CD4-positive, alpha-beta T cell (primary cell): ENCODE results near the gene DENND4A. TPM values are rescaled to one million over a fixed set of nuclear protein-coding genes. Genes with fewer than 3 reads are reported as not detected.
A peak's percentile ranks its signal among the peaks of the same experiment; 100 is the strongest.

Source experiments
- ATAC-seq: fragments of 200-7000 bp; cut with Tn5 transposase; one replicate; pipeline ENCODE4 v1.10.0; 2022; ENCODE audit warnings: mild to moderate bottlenecking; ENCODE audit not compliant: poor library complexity
- CTCF ChIA-PET: fragments of 350-600 bp; sonication (Branson Sonifier 250); formaldehyde crosslinking; loops from one replicate; lab custom pipeline; 2021; ENCODE audit warnings: antibody characterized with exemption, inconsistent platforms; lab: Charles Lee
- POLR2A ChIA-PET: fragments of 350-600 bp; sonication (Branson Sonifier 250); formaldehyde crosslinking; loops from one replicate; lab custom pipeline; 2021; ENCODE audit warnings: antibody characterized with exemption, inconsistent platforms; lab: Charles Lee
- DNase-seq, 14 experiments: peaks; one replicate each; pipeline ENCODE4 v3.0.0-alpha.2; 2013 to 2020; ENCODE audit warnings: mixed read lengths in 2 of 14
- H3K27ac ChIP-seq, 2 donors: one replicate each; pipeline versions ENCODE4 v1.5.1 to v1.7.0; 2013; ENCODE audit warnings: low read length in 2 of 2, low read depth in 1 of 2, mild to moderate bottlenecking in 1 of 2
- H3K27me3 ChIP-seq, 2 experiments: 1 replicate in 1 of 2; 2 replicates in 1 of 2; pipeline versions ENCODE4 v1.6.1 to v1.7.0; 2013; ENCODE audit warnings: low read length in 2 of 2, control low read depth in 1 of 2, mild to moderate bottlenecking in 1 of 2, moderate library complexity in 1 of 2; ENCODE audit not compliant: insufficient read depth in 2 of 2, control insufficient read depth in 1 of 2
- H3K36me3 ChIP-seq: one replicate; pipeline ENCODE4 v1.6.1; 2013; ENCODE audit warnings: low read length, control low read depth; ENCODE audit not compliant: insufficient read depth
- H3K4me1 ChIP-seq: one replicate; pipeline ENCODE4 v1.6.1; 2013; ENCODE audit warnings: low read length, control low read depth; ENCODE audit not compliant: insufficient read depth
- H3K4me3 ChIP-seq: one replicate; pipeline ENCODE4 v1.5.1; 2013; ENCODE audit warnings: mild to moderate bottlenecking, low read length, moderate library complexity
- H3K9me3 ChIP-seq, 2 experiments: 1 replicate in 1 of 2; 2 replicates in 1 of 2; pipeline versions ENCODE4 v1.6.1 to v1.7.0; 2013; ENCODE audit warnings: low read length in 2 of 2, mild to moderate bottlenecking in 2 of 2, control low read depth in 1 of 2, moderate library complexity in 1 of 2; ENCODE audit not compliant: control insufficient read depth in 1 of 2, insufficient read depth in 1 of 2
- H3K27ac Mint-ChIP-seq: one replicate; pipeline ENCODE4 v1.8.0; 2020; ENCODE audit warnings: mixed read lengths
- H3K27me3 Mint-ChIP-seq: one replicate; pipeline ENCODE4 v1.8.0; 2021; ENCODE audit warnings: mixed read lengths
- H3K36me3 Mint-ChIP-seq: one replicate; pipeline ENCODE4 v1.8.0; 2021; ENCODE audit warnings: low read depth, mixed read lengths
- H3K4me1 Mint-ChIP-seq: one replicate; pipeline ENCODE4 v1.8.0; 2021; ENCODE audit warnings: low read depth, mixed read lengths
- H3K4me3 Mint-ChIP-seq: one replicate; pipeline ENCODE4 v1.8.0; 2020; ENCODE audit warnings: mild to moderate bottlenecking, mixed read lengths
- H3K9me3 Mint-ChIP-seq: one replicate; pipeline ENCODE4 v1.8.0; 2020; ENCODE audit warnings: mixed read lengths
- CTCF ChIP-seq: fragments of 200-600 bp; IDR thresholded peaks from one replicate; pipeline ENCODE4 v1.8.0; 2022; ENCODE audit warnings: antibody characterized with exemption, mild to moderate bottlenecking
- intact Hi-C, 2 experiments: fragments of 100-400 bp; cut with DNase I in 1 of 2; cut with micrococcal nuclease in 1 of 2; formaldehyde crosslinking; loops; one replicate each; pipeline versions ENCODE4 v1.15.1 to v1.9.0; 2023 to 2025; cut with DNase I, micrococcal nuclease
- microRNA-seq: library from miRNA; unstranded; fragments of <30 nt; microRNA quantifications from one replicate; pipeline ENCODE4 v1.2.0, GENCODE V29; 2021; ENCODE audit warnings: borderline microRNAs expressed, borderline replicate concordance
- total RNA-seq, 174 experiments: library from RNA in 2 of 174; stranded (reverse) in 2 of 174; gene quantifications; one replicate each; pipeline ENCODE4 v1.2.3 and lab custom pipeline; 2021 to 2026

The DENND4A gene
- total RNA-seq, 2 experiments from 2014 or later: 64.1 to 69.6 TPM

GRCh38 chr15:65610871-65611718 is 181.0 kb downstream of the DENND4A start, which contains the start of gene INTS14:
TSS of gene INTS14 (minus strand) at chr15:65611131. CDS start at chr15:65607380, 3,751 bp downstream.
- Mint-ChIP-seq H3K4me3 (peak within 1 kb of the TSS; percentile 99), H3K4me1 (peaks cover 41% of the 10 kb centered on the region), H3K36me3 (peaks cover 30% of the 10 kb centered on the region), H3K27ac (peak within 1 kb of the TSS; percentile 93), H3K27me3 (no peaks in the 10 kb centered on the region), H3K9me3 (no peaks in the 10 kb centered on the region)
- intact Hi-C loops: loop anchor here in 1 of 2 experiments (1.0 to 10.0 kb wide), 3 partner anchors 94 to 306 kb away; partner anchors contain the start of genes DPP8, RAB11A and RNU5B-1
- Histone ChIP-seq H3K27ac (peak within 1 kb of the TSS; percentile 88 to 92), H3K36me3 (no peaks in the 10 kb centered on the region), H3K9me3 (no peaks in the 10 kb centered on the region), H3K27me3 (no peaks in the 10 kb centered on the region), H3K4me3 (peak within 1 kb of the TSS; percentile 77), H3K4me1 (peaks cover 28% of the 10 kb centered on the region)
- peak; percentile 81 to 96 (median 89) for DNase-seq
- ChIA-PET CTCF (interaction anchor here (0.9 to 1.5 kb wide), 5 partner anchors 9 to 887 kb away, joined by 3 to 7 read pairs (median 4); partner anchors contain the start of genes MAP2K1 and RAB11A), POLR2A (interaction anchor here (0.5 to 1.6 kb wide), 18 partner anchors 12 to 1224 kb away, joined by 3 to 14 read pairs (median 4); partner anchors contain the start of genes DENND4A, HACD3, RAB11A and RNU5B-1)
- TF ChIP-seq CTCF: peak; percentile 59
- ATAC-seq: peak; percentile 94

Small RNA genes within 50 kb of the gene (microRNA-seq; reads per million reads assigned to microRNA genes)
- 0.61 reads per million for gene MIR4511

Other genes starting within 250 kb of the DENND4A start
- 10 to 100 TPM; 20.6 to 25.1 TPM for gene INTS14, start 181.2 kb downstream of the DENND4A start, total RNA-seq
- 1 to 10 TPM; 2.2 to 2.3 TPM for gene SLC24A1, start 170.4 kb downstream of the DENND4A start, total RNA-seq
- gene RAB11A, start 77.2 kb upstream of the DENND4A start, total RNA-seq: 100 to 1,000 TPM in 1 of 2 experiments, 10 to 100 TPM in 1; 98.5 to 102 TPM